GM18499 (cell line): ENCODE data around the gene PARVA.

Source experiments
- ATAC-seq: cut with Tn5 transposase; IDR thresholded peaks from one replicate; pipeline ENCODE4 v1.9.1; 2021; ENCODE audit warnings: moderate number of reproducible peaks; ENCODE audit not compliant: insufficient read depth, unreplicated experiment

PARVA gene

GRCh38 chr11:12489246-12489772 is 111.9 kb downstream of the PARVA start:
- no peak for ATAC-seq

- ATAC-seq: no peak
Measured at GRCh38 chr11:12494699-12495098, 117.3 kb downstream of the PARVA start.

GRCh38 chr11:12496181-12497025 is 119.0 kb downstream of the PARVA start:
- ATAC-seq: no peak

GRCh38 chr11:12497431-12497830 is 120.1 kb downstream of the PARVA start:
- ATAC-seq: no peak

- ATAC-seq: no peak
Measured at GRCh38 chr11:12499071-12499470, 121.7 kb downstream of the PARVA start.

GRCh38 chr11:12502046-12502445 is 124.7 kb downstream of the PARVA start:
- no peak for ATAC-seq

GRCh38 chr11:12503039-12503484 is 125.7 kb downstream of the PARVA start:
- ATAC-seq: no peak

- ATAC-seq: no peak
Measured at GRCh38 chr11:12503886-12504285, 126.5 kb downstream of the PARVA start.

GRCh38 chr11:12505183-12505582 is 127.8 kb downstream of the PARVA start:
- no peak for ATAC-seq

GRCh38 chr11:12506404-12506921 is 129.1 kb downstream of the PARVA start:
- ATAC-seq: no peak

GRCh38 chr11:12507391-12507790 is 130.0 kb downstream of the PARVA start:
- no peak for ATAC-seq

GRCh38 chr11:12508151-12508751 is 130.9 kb downstream of the PARVA start:
- no peak for ATAC-seq

- ATAC-seq: no peak
Measured at GRCh38 chr11:12509371-12509770, 132.0 kb downstream of the PARVA start.

GRCh38 chr11:12512132-12512531 is 134.8 kb downstream of the PARVA start:
- ATAC-seq: no peak

- no peak for ATAC-seq
Measured at GRCh38 chr11:12512826-12513395, 135.5 kb downstream of the PARVA start.

GRCh38 chr11:12516387-12517105 is 139.2 kb downstream of the PARVA start:
- ATAC-seq: no peak

- no peak for ATAC-seq
Measured at GRCh38 chr11:12517306-12517705, 139.9 kb downstream of the PARVA start.

- no peak for ATAC-seq
Measured at GRCh38 chr11:12517741-12518140, 140.4 kb downstream of the PARVA start.

GRCh38 chr11:12518606-12519385 is 141.4 kb downstream of the PARVA start:
- no peak for ATAC-seq

- ATAC-seq: no peak
Measured at GRCh38 chr11:12520054-12520453, 142.7 kb downstream of the PARVA start.
